ENCODE data around the gene GNAS-AS1.

The GNAS-AS1 gene

DNA sequence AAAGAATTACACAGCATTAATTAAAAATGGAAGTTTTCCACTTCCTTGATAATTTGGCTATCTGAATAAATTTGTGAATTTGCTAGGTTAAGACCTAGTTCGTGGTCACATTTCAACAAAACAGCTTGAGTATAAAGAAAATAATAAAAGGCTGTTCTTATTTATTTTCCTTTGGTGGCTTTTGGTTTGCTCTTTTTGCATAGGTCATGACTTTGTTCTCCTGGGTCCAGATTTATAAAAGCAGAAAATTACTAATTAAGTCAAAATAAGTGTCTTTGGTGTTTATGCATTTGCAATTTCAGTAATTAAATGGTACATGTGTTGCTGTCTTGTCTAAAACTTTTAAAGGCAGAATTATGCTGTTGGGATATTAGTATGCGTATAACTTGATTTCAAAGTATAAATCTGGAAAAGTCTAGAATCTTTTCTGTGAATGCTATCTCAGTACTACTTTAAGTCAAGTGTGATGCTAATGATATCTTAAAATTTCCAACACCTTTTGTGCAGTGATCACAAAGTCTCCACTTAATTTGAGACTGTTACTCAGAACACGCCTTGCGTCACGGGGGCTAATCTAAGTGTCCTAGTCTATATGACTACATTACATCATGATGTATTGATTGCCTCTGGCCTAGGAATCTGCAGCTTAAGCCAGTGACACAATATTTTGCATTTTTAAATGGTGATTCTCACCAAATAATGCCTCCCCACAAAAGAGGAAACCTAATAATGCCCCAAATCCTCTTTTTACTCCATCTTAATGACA, 42.8 kb upstream of the GNAS-AS1 start:
- no peak for TF ChIP-seq Cebpa-rat (IDR thresholded peaks at IDR 0.05)
- no peaks in the 10 kb centered on the region for H3K9me3 ChIP-seq
- no peaks in the 10 kb centered on the region for H3K27me3 ChIP-seq
- H3K4me2 ChIP-seq, result peak overlapping the region; percentile 85
- peak overlapping the region; percentile 85 for H3K9ac ChIP-seq
- H3K27ac ChIP-seq, result peak overlapping the region; percentile 90
- peaks cover 60% of the 10 kb centered on the region for H4K20me1 ChIP-seq
- H3K4me3 ChIP-seq, result peak overlapping the region; percentile 74
- peaks cover 64% of the 10 kb centered on the region for H3K4me1 ChIP-seq
- peaks cover 31% of the 10 kb centered on the region for H3K36me3 ChIP-seq

GRCh38 chr20:58892932-58893224, 42.2 kb upstream of the GNAS-AS1 start:
- peak overlapping the region; percentile 85 for H3K9ac ChIP-seq
- H3K27me3 ChIP-seq, result no peaks in the 10 kb centered on the region
- H3K9me3 ChIP-seq, result no peaks in the 10 kb centered on the region
- peak overlapping the region; percentile 90 for H3K27ac ChIP-seq
- H3K4me2 ChIP-seq, result peak overlapping the region; percentile 85
- peaks cover 63% of the 10 kb centered on the region for H3K4me1 ChIP-seq
- H4K20me1 ChIP-seq, result peaks cover 53% of the 10 kb centered on the region
- peaks cover 25% of the 10 kb centered on the region for H3K36me3 ChIP-seq
- peak overlapping the region; percentile 74 for H3K4me3 ChIP-seq
- no peak for TF ChIP-seq Cebpa-rat (IDR thresholded peaks at IDR 0.05)

DNA sequence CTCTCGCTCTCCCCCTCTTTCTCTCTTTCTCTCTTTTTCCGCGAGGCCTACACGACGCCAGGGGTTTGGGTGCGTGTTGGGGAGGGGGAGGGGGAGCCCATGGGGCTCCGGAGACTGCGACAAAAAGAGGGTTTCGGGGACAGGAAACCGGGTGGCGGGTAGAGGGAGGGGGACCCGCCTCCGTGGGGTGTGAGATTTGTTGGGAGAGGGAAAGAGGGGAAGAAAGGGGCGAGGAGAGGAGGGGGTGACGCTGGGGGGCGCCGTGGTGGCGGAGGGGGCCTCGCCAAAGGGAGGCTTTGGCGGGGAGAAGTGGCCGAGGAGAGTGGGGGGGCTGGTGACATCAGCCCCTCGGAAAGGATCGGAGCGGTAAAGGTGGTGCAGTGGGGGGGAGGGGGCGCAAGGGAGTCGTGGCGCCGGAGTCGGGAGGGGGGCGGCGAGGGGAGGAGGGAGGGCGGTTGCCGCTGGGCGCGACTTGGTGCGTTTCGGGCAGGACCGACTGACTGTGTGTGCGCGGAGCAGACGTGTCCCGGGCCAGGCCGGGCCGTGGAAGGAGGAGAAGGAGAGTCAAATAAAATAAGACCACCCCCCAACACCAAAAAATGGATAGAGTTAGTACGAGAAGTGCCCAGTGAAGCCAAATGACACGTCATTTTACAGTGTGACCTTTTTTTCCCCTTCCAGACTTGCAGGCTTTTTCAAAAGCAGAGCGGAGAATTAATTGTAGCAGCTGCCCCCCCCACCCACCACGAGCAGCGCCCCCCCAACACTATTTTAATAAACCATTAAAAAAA, 41.6 kb upstream of the GNAS-AS1 start:
- Histone ChIP-seq H3K4me1 (peaks cover 63% of the 10 kb centered on the region), H3K27me3 (no peaks in the 10 kb centered on the region)

DNA sequence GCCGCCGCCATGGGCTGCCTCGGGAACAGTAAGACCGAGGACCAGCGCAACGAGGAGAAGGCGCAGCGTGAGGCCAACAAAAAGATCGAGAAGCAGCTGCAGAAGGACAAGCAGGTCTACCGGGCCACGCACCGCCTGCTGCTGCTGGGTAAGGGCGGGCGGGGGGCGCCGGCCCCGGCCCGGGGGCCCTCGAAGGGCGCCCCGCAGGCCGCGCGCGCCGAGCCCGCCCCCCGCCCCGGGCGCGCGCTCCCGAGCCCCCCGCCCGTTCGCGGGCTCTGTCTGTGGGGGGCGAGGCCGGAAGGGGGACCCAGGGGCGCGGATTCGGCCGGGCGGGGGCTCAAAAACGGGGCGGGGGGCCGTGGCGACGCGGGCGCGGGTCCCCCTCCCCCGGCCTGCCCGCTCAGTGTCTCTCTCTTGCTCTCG, 41.0 kb upstream of the GNAS-AS1 start:
- Histone ChIP-seq H3K9me3 (no peaks in the 10 kb centered on the region), H3K36me3 (peaks cover 16% of the 10 kb centered on the region), H3K4me1 (peaks cover 63% of the 10 kb centered on the region), H3K27ac (peak overlapping the region; percentile 90), H3K9ac (peak overlapping the region; percentile 85), H3K27me3 (no peaks in the 10 kb centered on the region), H3K4me3 (peak overlapping the region; percentile 74), H4K20me1 (peaks cover 42% of the 10 kb centered on the region), H3K4me2 (0 out of 2 replicates have a peak overlapping the region, but pooled peaks have one; percentile 85)
- TF ChIP-seq Cebpa-rat (IDR thresholded peaks at IDR 0.05), result no peak

More for the DNA sequence above, 41.6 kb upstream of the GNAS-AS1 start:
- peak overlapping the region; percentile 90 for H3K27ac ChIP-seq
- no peak for TF ChIP-seq Cebpa-rat (IDR thresholded peaks at IDR 0.05)
- peaks cover 22% of the 10 kb centered on the region for H3K36me3 ChIP-seq
- H3K4me3 ChIP-seq, result peak overlapping the region; percentile 74
- H3K9me3 ChIP-seq, result no peaks in the 10 kb centered on the region
- H3K4me2 ChIP-seq, result peak overlapping the region; percentile 85
- peaks cover 48% of the 10 kb centered on the region for H4K20me1 ChIP-seq
- H3K9ac ChIP-seq, result peak overlapping the region; percentile 85

DNA sequence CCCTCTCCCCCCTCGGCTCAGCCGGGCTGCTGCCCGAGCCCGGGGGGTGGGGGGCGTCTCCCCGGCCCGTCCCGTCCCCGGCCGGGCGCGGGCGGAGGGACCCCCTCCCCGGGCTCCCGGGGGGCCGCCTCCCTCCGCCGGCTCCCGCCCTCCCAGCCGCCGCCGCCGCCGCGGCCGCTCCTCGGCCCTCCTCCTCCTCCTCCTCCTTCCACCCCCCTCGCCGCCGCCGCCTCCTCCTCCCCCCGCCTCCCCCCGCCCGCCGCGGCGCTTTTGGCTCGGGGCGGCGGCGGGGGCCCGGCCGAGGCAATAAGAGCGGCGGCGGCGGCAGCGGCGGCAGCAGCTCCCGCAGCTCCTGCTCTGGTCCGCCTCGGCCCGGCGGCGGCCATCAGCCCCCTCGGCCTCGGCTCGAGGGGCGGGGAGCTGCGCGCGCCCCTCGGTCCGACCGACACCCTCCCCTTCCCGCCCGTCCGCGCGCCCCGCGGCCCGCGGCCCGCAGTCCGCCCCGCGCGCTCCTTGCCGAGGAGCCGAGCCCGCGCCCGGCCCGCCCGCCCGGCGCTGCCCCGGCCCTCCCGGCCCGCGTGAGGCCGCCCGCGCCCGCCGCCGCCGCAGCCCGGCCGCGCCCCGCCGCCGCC, 40.5 kb upstream of the GNAS-AS1 start:
- Histone ChIP-seq H3K36me3 (peaks cover 11% of the 10 kb centered on the region), H3K27ac (peak overlapping the region; percentile 90), H3K4me1 (peaks cover 63% of the 10 kb centered on the region), H3K9ac (peak overlapping the region; percentile 85), H3K4me3 (peak overlapping the region; percentile 74), H3K9me3 (no peaks in the 10 kb centered on the region), H4K20me1 (peaks cover 36% of the 10 kb centered on the region), H3K4me2 (peak overlapping the region; percentile 92), H3K27me3 (no peaks in the 10 kb centered on the region)
- TF ChIP-seq Cebpa-rat (IDR thresholded peaks at IDR 0.05), result no peak

GRCh38 chr20:58890518-58891085, 39.9 kb upstream of the GNAS-AS1 start:
- Histone ChIP-seq H3K9me3 (peaks cover 5% of the 10 kb centered on the region; the same call in 1 of the 2 replicates), H4K20me1 (peaks cover 30% of the 10 kb centered on the region), H3K4me2 (peak overlapping the region; percentile 92), H3K4me3 (peak overlapping the region; percentile 74), H3K36me3 (peaks cover 5% of the 10 kb centered on the region), H3K27me3 (no peaks in the 10 kb centered on the region), H3K4me1 (peaks cover 63% of the 10 kb centered on the region), H3K27ac (peak overlapping the region; percentile 90), H3K9ac (peak overlapping the region; percentile 85)
- TF ChIP-seq Cebpa-rat (IDR thresholded peaks at IDR 0.05), result no peak

DNA sequence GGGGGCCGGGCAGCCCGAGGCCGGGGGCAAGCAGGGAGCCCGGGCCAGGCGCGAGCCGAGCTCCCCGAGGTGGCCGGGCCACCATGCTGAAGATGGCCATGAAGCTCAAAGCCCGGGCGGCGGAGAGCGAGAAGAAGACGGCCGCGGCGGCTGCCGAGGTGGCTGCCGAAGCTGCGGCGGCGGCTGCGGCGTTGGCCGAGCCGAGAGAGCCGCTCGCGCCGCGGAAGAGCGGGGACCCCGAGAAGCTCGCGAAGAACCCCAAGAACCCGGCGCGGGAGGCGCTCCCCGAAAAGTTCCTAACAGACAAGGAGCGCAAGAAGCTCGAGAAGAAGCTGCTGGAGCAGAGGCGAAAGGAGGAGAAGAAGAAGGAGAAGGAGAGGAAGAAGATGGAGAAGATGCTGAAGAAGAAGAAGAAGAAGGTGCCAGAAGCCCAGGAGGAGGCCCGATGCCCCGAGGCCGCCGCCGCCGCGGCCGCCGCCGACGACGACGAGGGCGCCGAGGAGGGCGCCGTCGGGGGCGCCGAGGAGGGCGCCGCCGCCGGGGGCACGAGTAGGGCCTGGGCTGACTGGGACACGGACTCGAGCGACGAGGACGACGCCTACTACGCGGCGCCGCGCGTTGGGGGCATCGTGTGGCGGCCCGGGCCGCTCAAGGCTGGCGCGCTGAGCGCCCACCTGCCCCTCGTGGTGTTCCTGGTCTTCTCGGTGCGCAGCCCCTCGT, 39.3 kb upstream of the GNAS-AS1 start:
- peak overlapping the region; percentile 74 for H3K4me3 ChIP-seq
- H3K9ac ChIP-seq, result peak overlapping the region; percentile 85
- peaks cover 24% of the 10 kb centered on the region for H4K20me1 ChIP-seq
- no peaks in the 10 kb centered on the region for H3K27me3 ChIP-seq
- H3K9me3 ChIP-seq, result peaks cover 6% of the 10 kb centered on the region; the same call in 1 of the 2 replicates
- H3K36me3 ChIP-seq, result no peaks in the 10 kb centered on the region
- H3K4me2 ChIP-seq, result peak overlapping the region; percentile 92
- peaks cover 63% of the 10 kb centered on the region for H3K4me1 ChIP-seq
- TF ChIP-seq Cebpa-rat (IDR thresholded peaks at IDR 0.05), result no peak
- H3K27ac ChIP-seq, result peak overlapping the region; percentile 90

DNA sequence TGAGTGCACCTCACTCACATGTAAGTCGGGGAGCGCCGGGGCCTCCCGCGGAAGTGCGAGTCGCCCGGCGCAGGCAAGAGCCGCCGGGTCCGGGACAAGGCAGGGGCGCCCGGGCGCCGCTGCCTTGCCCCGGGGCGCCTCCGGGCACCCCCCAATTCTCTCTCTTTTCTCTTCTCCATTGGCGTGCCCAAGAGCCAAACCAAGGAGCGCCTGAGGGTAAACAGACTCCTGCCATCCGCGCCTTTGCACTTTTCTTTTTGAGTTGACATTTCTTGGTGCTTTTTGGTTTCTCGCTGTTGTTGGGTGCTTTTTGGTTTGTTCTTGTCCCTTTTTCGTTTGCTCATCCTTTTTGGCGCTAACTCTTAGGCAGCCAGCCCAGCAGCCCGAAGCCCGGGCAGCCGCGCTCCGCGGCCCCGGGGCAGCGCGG, 38.6 kb upstream of the GNAS-AS1 start:
- Histone ChIP-seq H4K20me1 (peaks cover 18% of the 10 kb centered on the region), H3K27ac (peak overlapping the region; percentile 90), H3K27me3 (no peaks in the 10 kb centered on the region), H3K4me2 (peak overlapping the region; percentile 92), H3K4me1 (peaks cover 61% of the 10 kb centered on the region), H3K9ac (peak overlapping the region; percentile 85), H3K36me3 (no peaks in the 10 kb centered on the region), H3K4me3 (peak overlapping the region; percentile 74), H3K9me3 (peaks cover 6% of the 10 kb centered on the region; the same call in 1 of the 2 replicates)
- no peak for TF ChIP-seq Cebpa-rat (IDR thresholded peaks at IDR 0.05)
